Measurements from ENCODE around the gene ASTN2.

GRCh38 chr9:116716438-116716837 lies 698.4 kb downstream of the ASTN2 start:
- TF ChIP-seq CTCF (IDR thresholded peaks at IDR 0.05) (no peak), POLR2A (IDR thresholded peaks at IDR 0.05) (no peak), POLR2AphosphoS5 (IDR thresholded peaks at IDR 0.05) (no peak), EP300 (IDR thresholded peaks at IDR 0.05; ENCODE audit: low read depth) (no peak)

All from transverse colon (tissue), 4 donors.